Stomach (tissue), 4 donors: Measurements from ENCODE around the gene SNX33.

ENCODE experiments used
- CTCF ChIP-seq, 7 experiments: fragments of 450-650 bp in 4 of 7; fragments of 200-600 bp in 3 of 7; sonication (generic) in 3 of 7; IDR thresholded peaks; one replicate each; pipeline ENCODE4 v1.5.1; 2016 to 2019; ENCODE audit warnings: antibody characterized with exemption in 7 of 7, control low read depth in 2 of 7, mild to moderate bottlenecking in 1 of 7
- EP300 ChIP-seq: sonication (generic); formaldehyde crosslinking; IDR thresholded peaks from one replicate; pipeline ENCODE4 v1.6.1; 2017; ENCODE audit warnings: antibody characterized with exemption
- POLR2A ChIP-seq, 4 donors: fragments of 450-650 bp; IDR thresholded peaks; one replicate each; pipeline ENCODE4 v1.6.1; 2016; ENCODE audit warnings: antibody characterized with exemption in 4 of 4, control low read depth in 2 of 4, mild to moderate bottlenecking in 1 of 4, moderate library complexity in 1 of 4
- POLR2AphosphoS5 ChIP-seq, 3 donors: sonication (generic); formaldehyde crosslinking; IDR thresholded peaks; one replicate each; pipeline ENCODE4 v1.6.1; 2016; ENCODE audit warnings: antibody characterized with exemption in 3 of 3

GRCh38 chr15:75697523-75697922 lies 49.8 kb downstream of the SNX33 start:
- no peak for TF ChIP-seq CTCF (IDR thresholded peaks at IDR 0.05)
- peak in 1 of 3 donors; percentile 55 for TF ChIP-seq POLR2AphosphoS5 (IDR thresholded peaks at IDR 0.05)
- no peak for TF ChIP-seq POLR2A (IDR thresholded peaks at IDR 0.05)
- peak; percentile 90 for TF ChIP-seq EP300
